MM.1S (cell line): Measurements from ENCODE around the gene GNS.

Experiments used
- DNase-seq: peaks from one replicate; pipeline ENCODE4 v3.0.0-alpha.2; 2015
- H2AFZ ChIP-seq: fragments of 300-600 bp; sonication (generic); 2 replicates; pipeline ENCODE4 v1.6.0; 2016; ENCODE audit warnings: antibody characterized with exemption, low read length
- H3F3A ChIP-seq: fragments of 300-600 bp; sonication (generic); 2 replicates; pipeline ENCODE4 v1.6.1; 2016; ENCODE audit warnings: mild to moderate bottlenecking, antibody characterized with exemption, low read length, moderate library complexity, mixed read lengths; ENCODE audit not compliant: insufficient read depth
- H3K27ac ChIP-seq: fragments of 300-600 bp; sonication (generic); 2 replicates; pipeline ENCODE4 v1.5.1; 2016; ENCODE audit warnings: mild to moderate bottlenecking, low read length
- H3K27me3 ChIP-seq: fragments of 300-600 bp; sonication (generic); replicated peaks from 2 replicates; pipeline ENCODE4 v1.6.0; 2016; ENCODE audit warnings: low read length; ENCODE audit not compliant: insufficient read depth
- H3K36me3 ChIP-seq: fragments of 300-600 bp; sonication (generic); replicated peaks from 2 replicates; pipeline ENCODE4 v1.6.1; 2016; ENCODE audit warnings: mild to moderate bottlenecking, low read length, mixed read lengths; ENCODE audit not compliant: insufficient read depth
- H3K4me1 ChIP-seq: fragments of 300-600 bp; sonication (generic); 2 replicates; pipeline ENCODE4 v1.6.1; 2016; ENCODE audit warnings: low read length, mixed read lengths
- H3K4me2 ChIP-seq: fragments of 300-600 bp; sonication (generic); 2 replicates; pipeline ENCODE4 v1.6.0; 2016; ENCODE audit warnings: low read depth, low read length
- H3K4me3 ChIP-seq: fragments of 300-600 bp; sonication (generic); 2 replicates; pipeline ENCODE4 v1.5.1; 2016; ENCODE audit warnings: low read length, mixed read lengths
- H3K79me2 ChIP-seq: fragments of 300-600 bp; sonication (generic); 2 replicates; pipeline ENCODE4 v1.6.1; 2016; ENCODE audit warnings: mixed run types, low read length, mixed read lengths
- H3K9ac ChIP-seq: fragments of 300-600 bp; sonication (generic); 2 replicates; pipeline ENCODE4 v1.6.1; 2016; ENCODE audit warnings: low read length, mixed read lengths
- H3K9me2 ChIP-seq: fragments of 300-600 bp; sonication (generic); replicated peaks from 2 replicates; pipeline ENCODE4 v1.6.1; 2016; ENCODE audit warnings: mild to moderate bottlenecking, low read length, mixed read lengths; ENCODE audit not compliant: insufficient read depth
- H3K9me3 ChIP-seq: fragments of 300-600 bp; sonication (generic); replicated peaks from 2 replicates; pipeline ENCODE4 v1.6.1; 2016; ENCODE audit warnings: mild to moderate bottlenecking, low read length, mixed read lengths; ENCODE audit not compliant: insufficient read depth
- H4K20me1 ChIP-seq: fragments of 300-600 bp; sonication (generic); 2 replicates; pipeline ENCODE4 v1.6.1; 2016; ENCODE audit warnings: mild to moderate bottlenecking, low read length, moderate library complexity, mixed read lengths; ENCODE audit not compliant: insufficient read depth
- CTCF ChIP-seq: fragments of 300-600 bp; sonication (generic); IDR thresholded peaks from 2 replicates; pipeline ENCODE4 v1.5.1; 2016; ENCODE audit warnings: antibody characterized with exemption, low read length, mixed read lengths
- EZH2 ChIP-seq: fragments of 300-600 bp; sonication (generic); optimal IDR thresholded peaks from 2 replicates; pipeline ENCODE3; 2017; ENCODE audit warnings: low read depth, mild to moderate bottlenecking, antibody characterized with exemption, low read length, mixed read lengths
- EZH2phosphoT487 ChIP-seq: fragments of 300-600 bp; sonication (generic); IDR thresholded peaks from 2 replicates; pipeline ENCODE4 v1.6.1; 2018; ENCODE audit warnings: antibody characterized with exemption, low read length

GNS gene

GRCh38 chr12:64749461-64750200, 9.6 kb downstream of the GNS start:
- no peak overlapping the region for H3K4me3 ChIP-seq
- no peak overlapping the region for H2AFZ ChIP-seq
- no peak overlapping the region for H3K4me2 ChIP-seq
- H3F3A ChIP-seq: 0 out of 2 replicates have a peak, but pooled peaks cover 2% of the 10 kb centered on the region
- peaks cover 2% of the 10 kb centered on the region; the same call in 1 of the 2 replicates for H3K36me3 ChIP-seq
- no peaks in the 10 kb centered on the region for H3K4me1 ChIP-seq
- TF ChIP-seq CTCF (no peak), EZH2 (no peak), EZH2phosphoT487 (no peak)
- H3K79me2 ChIP-seq: peaks cover 15% of the 10 kb centered on the region
- no peaks in the 10 kb centered on the region; the same call in 1 of the 2 replicates for H4K20me1 ChIP-seq
- H3K9me2 ChIP-seq: no peaks in the 10 kb centered on the region
- DNase-seq: no peak
- H3K9me3 ChIP-seq: no peaks in the 10 kb centered on the region
- H3K9ac ChIP-seq: no peak overlapping the region
- H3K27ac ChIP-seq: no peak overlapping the region
- no peaks in the 10 kb centered on the region for H3K27me3 ChIP-seq

- Histone ChIP-seq H3K27me3 (no peaks in the 10 kb centered on the region), H3K9me3 (no peaks in the 10 kb centered on the region), H4K20me1 (no peaks in the 10 kb centered on the region; the same call in 1 of the 2 replicates), H3K9me2 (no peaks in the 10 kb centered on the region), H3K4me1 (peaks cover 5% of the 10 kb centered on the region; the same call in 1 of the 2 replicates), H2AFZ (no peak overlapping the region), H3K9ac (no peak overlapping the region), H3K79me2 (0 out of 2 replicates have a peak, but pooled peaks cover 2% of the 10 kb centered on the region), H3F3A (0 out of 2 replicates have a peak, but pooled peaks cover 3% of the 10 kb centered on the region), H3K36me3 (peaks cover 7% of the 10 kb centered on the region; the same call in 1 of the 2 replicates), H3K27ac (no peak overlapping the region), H3K4me2 (no peak overlapping the region), H3K4me3 (no peak overlapping the region)
- TF ChIP-seq CTCF: no peak
- no peak for TF ChIP-seq EZH2
- TF ChIP-seq EZH2phosphoT487: no peak
- no peak for DNase-seq
Measured at GRCh38 chr12:64747695-64748094, 11.5 kb downstream of the GNS start.

- TF ChIP-seq EZH2phosphoT487 (no peak), EZH2 (no peak), CTCF (no peak)
- no peak overlapping the region for H3K9ac ChIP-seq
- H3K4me3 ChIP-seq: no peak overlapping the region
- no peak overlapping the region for H2AFZ ChIP-seq
- H4K20me1 ChIP-seq: no peaks in the 10 kb centered on the region; the same call in 1 of the 2 replicates
- 0 out of 2 replicates have a peak, but pooled peaks cover 3% of the 10 kb centered on the region for H3F3A ChIP-seq
- H3K27me3 ChIP-seq: no peaks in the 10 kb centered on the region
- DNase-seq: no peak
- no peak overlapping the region for H3K27ac ChIP-seq
- H3K36me3 ChIP-seq: peaks cover 9% of the 10 kb centered on the region; the same call in 1 of the 2 replicates
- peaks cover 5% of the 10 kb centered on the region; the same call in 1 of the 2 replicates for H3K4me1 ChIP-seq
- no peaks in the 10 kb centered on the region for H3K9me3 ChIP-seq
- H3K79me2 ChIP-seq: 0 out of 2 replicates have a peak, but pooled peaks cover 2% of the 10 kb centered on the region
- H3K4me2 ChIP-seq: no peak overlapping the region
- no peaks in the 10 kb centered on the region for H3K9me2 ChIP-seq
Measured at GRCh38 chr12:64746663-64747062, 12.5 kb downstream of the GNS start.
